Measurements from ENCODE around the gene MRPS30.
"Not testable (repeated sequence)": the region's sequence is repeated elsewhere in the genome, so short reads cannot be mapped to it uniquely, and the experiment has no call there.

MRPS30 gene

DNA sequence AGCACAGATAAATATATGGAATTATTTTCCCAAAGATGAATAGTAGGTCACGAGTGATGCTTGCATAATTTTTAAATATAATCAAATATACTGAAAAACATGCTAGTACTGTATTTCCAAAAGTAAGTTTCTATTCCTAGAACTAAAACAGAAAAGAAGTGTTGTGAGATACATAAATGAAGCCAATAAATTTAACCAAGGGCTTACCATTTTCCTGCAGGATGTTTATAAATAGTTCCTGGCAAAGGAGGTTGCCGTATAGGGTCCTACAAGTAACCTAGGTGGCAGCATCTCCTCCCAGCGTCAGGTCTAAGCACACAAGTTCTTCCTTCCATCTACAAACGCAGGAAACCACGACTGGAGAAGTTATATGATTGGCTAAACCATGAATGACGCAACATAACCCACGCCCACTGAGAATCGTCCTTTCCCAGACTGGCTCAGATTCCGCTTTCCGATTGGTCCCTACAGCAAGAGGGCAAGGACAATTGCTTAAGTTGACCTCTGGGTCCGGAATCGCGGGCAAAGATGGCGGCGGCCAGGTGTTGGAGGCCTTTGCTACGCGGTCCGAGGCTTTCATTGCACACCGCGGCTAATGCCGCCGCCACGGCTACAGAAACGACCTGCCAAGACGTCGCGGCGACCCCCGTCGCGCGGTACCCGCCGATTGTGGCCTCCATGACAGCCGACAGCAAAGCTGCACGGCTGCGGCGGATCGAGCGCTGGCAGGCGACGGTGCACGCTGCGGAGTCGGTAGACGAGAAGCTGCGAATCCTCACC, at the start of gene MRPS30:
TSS of gene MRPS30 (plus strand) at position 513 of the 780 bp plus-strand sequence. CDS start at position 529, 16 bp downstream.
- peak; percentile 86 for DNase-seq

DNA sequence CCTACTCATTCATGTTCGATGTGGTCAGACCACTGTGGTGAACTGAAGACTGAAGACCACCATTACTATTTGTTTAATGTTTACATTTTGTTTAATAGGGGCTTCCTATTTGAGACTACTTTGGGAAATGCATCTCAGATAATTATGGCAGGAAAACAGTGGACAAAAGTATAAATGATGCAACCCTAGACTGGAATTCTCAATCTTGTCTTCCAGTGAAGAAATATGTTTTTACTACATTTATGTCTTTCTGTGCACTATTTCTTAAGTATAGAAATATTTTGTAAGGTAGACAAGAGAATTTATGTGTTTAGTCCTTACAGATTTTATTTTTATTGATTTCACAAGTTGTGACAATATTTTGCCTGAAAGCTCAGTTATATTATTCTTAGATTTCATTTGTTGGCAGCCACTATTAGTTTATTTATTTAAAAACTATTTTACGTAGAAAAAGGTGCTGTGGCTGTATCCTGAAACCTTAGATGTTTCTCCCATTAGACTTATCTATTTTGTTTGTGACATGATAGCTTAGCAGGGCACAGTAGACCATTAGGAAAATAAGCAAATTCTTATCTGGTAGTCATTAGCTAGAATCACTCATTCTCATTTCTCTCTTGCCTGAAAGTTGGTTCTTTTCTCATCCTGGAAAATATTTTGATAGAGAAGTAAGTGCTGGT, 39.4 kb upstream of the MRPS30 start:
- no peak for DNase-seq

DNA sequence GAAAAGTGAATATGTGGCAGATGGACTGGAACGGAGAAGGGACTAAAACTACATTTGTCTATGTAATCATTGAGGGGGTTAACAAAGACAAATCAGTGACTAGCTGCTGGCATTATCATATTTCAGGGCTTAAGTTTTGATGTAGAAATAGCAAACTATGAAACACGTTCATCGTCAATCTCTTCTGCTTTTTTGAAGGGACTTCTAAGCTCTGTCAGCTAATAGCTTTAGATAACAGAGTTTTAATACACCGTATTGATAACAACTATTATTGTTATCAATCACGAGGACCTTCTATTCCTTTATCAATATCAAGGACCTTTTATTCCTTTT, 38.9 kb upstream of the MRPS30 start:
- DNase-seq = no peak

DNA sequence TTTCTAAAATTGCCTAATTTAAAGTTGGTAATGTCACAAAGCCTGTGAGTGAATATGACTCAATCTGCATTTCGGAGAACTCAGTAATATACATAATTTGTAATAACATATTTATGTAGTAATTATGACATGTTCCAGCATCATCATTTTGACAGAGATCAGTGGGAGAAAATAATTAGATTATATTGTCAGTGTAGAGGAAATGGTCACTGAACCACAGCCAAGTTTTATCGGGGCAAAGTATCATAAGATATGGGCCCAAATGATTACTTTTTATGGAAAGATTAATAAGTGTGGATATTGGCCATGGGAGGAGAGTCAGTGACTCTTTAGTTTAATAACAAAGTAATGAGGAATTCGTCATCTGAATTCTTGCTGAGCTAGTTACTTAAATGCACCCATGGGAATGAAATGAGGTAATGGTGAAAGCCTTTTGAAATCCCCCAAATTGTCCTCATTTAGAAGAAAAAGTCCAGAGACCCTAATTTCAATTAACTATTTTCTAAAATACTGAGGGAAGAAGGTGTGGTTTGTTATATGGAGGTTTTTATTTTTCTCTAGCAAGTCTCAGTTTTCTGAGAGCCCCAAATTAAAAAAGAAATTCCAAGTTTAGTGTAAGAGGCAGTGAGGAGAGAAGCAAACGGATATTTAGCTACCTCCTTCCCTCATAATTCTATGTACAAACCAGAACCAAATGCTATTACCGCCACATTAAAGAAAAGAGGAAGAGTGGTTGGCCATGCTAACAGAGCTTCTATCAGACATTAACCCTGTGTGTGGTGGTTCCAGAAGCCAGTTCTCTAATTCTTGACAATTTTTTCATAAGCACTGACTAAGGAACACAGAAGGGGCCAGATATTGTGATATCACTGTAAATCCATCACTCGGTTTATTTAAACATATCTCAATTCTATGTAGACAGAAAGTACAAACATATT, 37.7 kb upstream of the MRPS30 start:
- DNase-seq = no peak

DNA sequence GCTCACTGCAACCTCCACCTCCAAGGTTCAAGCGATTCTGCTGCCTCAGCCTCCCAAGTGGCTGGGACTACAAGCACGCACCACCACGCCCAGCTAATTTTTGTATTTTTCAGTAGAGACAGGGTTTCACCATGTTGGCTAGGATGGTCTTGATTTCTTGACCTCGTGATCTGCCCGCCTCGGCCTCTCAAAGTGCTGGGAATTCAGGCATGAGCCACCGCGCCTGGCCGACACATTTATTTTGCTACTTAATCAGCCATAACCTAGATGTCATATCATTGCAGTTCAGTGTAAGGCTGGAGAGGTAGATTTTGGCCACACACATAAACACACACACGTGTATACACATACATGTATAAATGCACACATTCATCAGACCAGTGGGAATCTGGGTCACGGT, 36.4 kb upstream of the MRPS30 start:
- DNase-seq = not testable (repeated sequence)

DNA sequence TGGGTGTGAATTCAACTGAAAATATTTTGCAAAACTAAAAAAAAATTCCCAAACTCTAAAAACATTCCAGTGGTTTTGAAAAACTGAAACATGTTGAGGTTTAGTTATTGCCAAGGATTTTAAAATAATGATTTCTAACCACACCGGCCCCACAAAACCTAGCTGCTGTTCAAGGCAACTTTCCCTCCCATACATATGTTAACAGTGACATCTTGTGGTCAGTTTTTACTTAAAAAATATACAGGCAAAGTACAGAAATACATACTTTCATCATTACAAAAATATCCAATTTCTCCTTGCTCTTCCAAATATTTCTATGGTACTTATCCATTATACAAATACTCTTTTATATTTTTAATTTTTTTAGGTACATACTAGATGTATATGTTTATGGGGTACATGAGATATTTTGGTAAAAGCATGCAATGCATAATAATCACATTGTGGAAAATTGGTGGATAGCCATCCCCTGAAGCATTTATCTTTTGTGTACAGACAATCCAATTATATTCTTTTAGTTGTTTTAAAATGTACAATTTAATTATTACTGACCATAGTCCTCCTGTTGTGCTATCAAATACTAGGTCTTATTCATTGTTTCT, 34.4 kb upstream of the MRPS30 start:
- no peak for DNase-seq

DNA sequence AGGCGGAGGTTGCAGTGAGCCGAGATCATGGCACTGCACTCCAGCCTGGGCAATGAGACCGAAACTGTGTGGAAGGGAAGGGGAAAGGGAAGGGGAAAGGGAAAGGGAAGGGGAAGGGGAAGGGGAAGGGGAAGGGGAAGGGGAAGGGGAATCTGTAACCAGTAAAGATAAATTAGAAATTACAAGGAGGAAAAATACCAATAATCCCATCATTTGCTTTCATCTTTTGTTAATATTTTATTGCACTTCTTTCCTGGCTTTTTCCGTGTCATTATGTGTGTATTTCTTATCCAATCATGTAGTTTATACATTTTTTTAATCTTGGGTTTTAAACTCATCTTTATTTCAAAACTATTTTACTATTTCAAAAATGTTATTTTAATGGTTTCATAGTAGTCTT, 29.6 kb upstream of the MRPS30 start:
- DNase-seq = no peak

DNA sequence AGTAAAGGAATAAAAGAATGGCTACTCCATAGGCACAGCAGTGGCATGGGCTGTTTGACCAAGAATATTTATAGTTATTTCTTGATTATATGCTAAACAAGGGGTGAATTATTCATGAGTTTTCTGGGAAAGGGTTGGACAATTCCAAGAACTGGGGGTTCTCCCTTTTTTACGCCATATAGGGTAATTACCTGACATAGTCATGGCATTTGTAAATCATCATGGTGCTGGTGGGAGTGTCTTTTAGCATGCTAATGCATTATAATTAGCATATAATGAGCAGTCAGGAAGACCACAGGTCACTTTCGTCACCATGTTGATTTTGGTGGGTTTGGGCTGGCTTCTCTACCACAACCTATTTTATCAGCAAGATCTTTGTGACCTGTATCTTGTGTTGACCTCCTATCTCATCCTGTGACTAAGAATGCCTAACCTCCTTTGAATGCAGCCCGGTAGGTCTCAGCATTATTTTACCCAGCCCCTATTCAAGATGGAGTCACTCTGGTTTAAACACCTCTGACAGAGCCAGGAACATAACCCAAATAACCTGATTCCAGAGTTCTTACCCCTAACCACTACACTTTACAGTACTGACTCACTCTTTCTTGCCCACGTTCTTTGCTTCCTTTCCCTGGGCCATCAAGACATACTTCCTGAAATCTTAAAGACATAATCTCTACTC, 25.0 kb upstream of the MRPS30 start:
- no peak for DNase-seq

DNA sequence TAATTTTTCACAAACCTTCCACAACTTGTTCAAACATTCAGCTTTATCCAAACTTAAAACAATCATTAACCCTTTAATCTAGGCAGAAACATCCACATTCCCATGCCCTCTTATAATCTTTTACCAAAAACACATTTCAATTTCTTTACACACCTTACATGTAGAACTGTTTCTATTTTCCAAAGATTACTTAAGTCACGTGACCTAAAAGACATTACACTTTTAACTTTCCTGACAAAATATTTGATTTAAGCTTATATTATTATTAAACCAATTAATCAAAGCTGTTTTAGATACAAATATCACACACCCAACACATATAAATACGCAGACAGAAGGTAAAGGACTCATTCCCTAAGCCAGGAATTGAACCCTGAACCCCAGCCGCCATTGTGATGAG, 21.0 kb upstream of the MRPS30 start:
- no peak for DNase-seq

DNA sequence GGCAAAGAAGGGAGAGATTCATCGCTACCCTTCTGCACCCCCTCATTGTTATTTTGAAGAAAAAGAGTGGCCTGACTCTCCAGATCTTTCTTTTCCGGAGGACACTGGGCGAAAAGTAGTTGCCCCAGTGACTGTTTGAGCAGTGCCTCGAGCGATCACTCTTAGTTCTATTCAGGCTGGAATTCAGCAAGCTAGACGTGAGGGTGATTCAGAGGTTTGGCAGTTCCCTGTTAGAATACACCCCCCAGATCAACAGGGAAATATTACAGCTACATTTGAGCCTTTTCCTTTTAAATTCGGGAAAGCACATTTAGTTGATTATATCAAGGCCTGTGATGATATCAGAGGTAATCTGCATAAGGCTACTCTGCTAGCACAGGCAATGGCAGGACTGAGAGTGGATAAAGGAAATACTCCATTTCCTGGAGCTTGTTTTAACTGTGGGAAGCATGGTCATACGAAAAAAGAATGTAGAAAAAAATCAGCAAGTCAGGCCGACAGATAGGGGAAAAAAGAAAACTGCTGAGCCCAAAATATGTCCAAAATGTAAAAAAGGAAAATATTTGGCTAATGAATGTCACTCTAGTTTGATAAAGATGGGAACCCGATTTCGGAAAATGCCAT, 19.3 kb upstream of the MRPS30 start:
- DNase-seq = not testable (repeated sequence)

DNA sequence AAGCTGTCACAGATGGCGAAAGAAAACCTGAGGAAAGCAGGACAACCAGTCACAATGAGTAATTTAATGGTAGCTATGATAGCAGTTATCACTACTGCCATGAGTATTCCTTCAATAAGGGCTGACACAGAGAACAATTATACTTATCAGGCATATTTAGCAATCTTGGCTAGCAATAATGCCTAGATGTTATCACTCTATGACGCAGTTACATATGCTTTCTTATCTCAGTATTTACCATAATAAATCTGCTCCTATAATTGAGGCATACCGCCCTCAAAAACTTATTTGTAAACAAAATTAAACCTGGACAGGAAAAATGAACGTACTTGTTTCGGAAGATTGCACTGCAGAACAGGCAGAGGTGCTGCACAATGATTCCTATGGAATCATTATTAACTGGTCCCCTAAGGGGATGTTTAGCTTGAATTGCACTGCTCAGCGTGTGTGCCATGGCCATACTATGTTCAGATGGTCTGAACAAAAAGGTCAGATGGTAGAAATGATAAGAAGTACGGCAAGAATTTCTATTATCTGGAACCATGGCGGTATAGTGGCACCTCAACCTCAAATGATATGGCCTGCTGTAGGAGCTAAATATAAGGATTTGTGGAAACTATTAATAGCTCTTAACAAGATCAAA, 16.6 kb upstream of the MRPS30 start:
- DNase-seq = not testable (repeated sequence)

DNA sequence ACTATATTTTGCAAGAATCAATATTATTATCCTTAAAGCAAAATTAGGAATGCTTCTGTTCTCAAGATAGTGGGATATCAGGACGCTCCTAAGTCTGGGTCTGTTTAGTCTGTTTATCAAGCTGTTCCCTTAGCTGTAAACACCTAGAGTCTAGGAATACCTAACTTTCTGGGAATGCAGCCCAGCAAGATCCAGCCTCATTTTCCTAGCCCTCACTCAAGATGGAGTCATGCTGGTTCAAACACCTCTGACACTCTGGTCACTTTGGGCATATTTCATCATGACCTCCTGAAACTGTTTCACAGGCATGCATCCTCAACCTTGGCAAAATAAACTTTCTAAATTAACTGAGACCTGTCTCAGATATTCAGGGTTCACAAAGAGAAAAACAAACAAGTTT, 14.4 kb upstream of the MRPS30 start:
- no peak for DNase-seq

DNA sequence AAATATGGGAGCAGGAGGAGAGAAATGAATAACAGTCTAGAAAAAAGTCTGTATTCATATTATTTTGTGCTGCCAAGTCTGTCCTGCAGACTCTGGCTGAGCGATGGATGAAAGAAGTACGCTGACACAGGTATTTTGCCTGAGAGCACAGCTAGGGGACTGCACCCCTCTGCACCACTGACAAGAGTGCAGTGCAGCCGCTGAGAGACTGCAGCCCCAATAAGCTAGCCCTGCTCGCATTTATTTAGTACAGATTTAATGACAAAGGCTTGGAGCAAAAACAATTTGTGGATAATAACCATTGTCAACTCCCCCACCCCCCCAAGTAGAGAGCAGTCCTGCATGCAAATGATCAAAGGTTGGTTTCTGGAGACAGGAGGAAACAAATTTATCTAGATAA, 13.3 kb upstream of the MRPS30 start:
- DNase-seq = no peak

DNA sequence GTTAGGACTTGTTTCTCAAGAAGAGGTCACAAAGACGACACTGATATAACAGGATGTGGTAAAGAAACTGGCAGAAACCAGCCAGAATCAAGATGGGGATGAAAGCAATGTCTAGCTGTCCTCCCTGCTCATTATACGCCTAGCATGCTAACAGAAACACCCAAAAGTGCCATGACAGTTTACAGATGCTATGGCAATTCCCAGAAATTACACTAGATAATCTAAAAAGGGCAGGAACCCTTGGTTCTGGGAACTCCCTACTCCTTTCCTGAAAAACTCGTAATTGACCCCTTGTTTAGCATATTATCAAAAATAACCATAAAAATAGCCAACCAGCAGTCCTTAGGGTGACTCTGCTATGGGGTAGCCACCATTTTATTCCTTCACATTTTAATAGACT, 10.9 kb upstream of the MRPS30 start:
- no peak for DNase-seq

DNA sequence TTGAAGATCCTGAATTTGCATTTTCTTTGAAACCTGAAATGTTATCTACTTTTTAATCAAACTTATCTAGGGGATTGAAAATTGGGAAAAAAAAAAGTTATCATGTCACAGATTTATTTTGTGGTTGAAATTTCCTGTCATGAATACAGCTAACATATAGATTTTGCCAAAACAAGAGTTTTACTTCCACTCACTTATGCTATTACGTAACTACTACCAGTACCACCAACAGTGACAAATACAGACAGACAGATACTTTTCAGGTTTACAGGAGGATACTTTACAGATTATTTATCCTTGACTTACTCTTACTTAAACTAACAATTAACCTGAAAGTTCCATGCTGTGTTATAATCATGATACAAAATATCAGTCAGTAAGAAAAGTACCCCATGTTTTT, 6.8 kb upstream of the MRPS30 start:
- no peak for DNase-seq

DNA sequence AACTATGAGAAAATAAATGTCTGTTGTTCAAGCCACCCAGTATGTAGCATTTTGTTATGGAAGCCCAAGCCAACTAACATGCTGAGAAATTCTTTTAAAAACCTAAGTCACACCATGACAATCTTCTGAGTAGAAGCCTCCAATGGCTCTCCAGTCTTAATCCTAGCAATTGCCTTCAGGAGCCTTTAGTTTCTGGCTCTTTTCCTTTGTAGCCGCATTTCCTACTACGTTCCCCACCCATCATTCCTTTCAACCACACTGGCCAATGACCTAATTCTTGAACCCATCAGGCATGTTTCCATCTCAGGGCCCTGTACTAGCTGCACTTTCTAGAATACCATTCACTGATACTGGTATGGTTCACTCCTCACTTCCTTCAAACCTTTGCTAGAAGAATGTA, 2.1 kb upstream of the MRPS30 start:
- DNase-seq = no peak

DNA sequence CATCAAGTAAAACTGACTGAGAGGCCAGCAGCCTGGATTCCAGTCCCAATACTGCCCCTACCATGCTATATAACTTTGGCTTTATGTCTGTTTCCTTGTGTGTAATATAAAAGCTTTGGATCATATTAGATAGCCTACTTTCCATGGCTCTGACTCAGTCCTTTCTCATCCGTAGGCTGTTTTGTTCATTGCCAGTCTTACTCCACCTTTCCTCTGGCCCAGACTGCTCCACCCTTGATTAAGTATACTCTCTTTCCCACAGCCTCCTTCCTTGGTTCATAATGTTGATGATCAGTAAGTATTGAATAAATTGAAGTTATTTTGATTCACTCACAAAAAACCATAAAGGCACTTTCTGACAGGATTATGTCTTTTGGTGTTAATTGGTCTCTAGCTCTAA, 1.5 kb upstream of the MRPS30 start:
- DNase-seq = no peak

DNA sequence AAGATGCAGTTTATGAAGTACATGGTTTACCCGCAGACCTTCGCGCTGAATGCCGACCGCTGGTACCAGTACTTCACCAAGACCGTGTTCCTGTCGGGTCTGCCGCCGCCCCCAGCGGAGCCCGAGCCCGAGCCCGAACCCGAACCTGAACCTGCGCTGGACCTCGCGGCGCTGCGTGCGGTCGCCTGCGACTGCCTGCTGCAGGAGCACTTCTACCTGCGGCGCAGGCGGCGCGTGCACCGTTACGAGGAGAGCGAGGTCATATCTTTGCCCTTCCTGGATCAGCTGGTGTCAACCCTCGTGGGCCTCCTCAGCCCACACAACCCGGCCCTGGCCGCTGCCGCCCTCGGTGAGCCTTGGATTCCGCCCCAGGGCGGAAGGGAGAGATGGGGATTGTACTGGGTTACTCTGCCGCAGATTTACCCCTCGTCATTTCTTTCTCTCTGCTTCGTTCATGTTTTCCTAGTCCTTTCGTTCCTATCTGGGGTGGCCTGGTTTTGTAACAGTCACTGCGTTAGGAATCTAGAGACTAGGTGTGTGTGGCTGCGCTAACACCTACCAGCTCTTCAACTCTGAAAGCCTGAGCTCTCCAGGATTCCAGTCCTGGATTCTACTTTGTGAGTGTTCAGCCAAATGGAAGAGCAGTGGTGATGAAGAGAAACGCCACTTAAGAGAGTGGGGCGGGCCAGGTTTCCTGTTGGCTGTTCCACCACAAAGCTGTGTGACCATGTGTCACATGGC, 638 bp downstream of the MRPS30 start:
- DNase-seq = peak; percentile 18 to 35

DNA sequence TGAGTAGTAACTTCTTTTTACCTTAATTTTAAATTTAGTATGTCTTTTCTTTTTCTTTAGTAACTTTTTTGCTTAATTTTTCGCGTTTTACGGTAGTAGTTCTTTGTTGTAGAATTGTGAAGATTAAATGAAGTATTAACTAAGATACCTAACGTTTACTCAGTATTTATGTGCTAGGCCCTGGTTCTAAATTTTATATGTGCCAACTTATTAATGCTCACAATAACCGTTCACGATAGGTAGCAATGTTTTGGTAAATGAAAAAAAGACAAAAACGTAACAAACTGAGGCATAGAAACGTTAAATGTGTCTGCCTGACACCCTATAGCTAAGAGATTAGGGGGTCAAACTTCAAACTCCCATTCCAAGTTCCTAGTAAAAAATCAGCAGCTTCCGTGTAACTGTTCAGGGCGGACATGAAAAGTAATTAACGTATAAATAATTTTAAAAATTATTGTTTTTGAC, 1.2 kb downstream of the MRPS30 start:
- no peak for DNase-seq

DNA sequence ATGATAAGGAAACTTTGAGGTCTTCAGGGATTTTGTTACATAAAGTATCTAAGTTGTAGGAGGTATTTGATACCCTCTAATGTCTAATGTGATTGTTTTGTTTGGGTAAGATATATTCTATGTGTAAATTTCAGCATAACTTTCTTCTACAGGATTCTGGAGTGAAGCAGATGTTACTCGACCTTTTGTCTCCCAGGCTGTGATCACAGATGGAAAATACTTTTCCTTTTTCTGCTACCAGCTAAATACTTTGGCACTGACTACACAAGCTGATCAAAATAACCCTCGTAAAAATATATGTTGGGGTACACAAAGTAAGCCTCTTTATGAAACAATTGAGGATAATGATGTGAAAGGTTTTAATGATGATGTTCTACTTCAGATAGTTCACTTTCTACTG, 6.0 kb downstream of the MRPS30 start:
- no peak for DNase-seq

DNA sequence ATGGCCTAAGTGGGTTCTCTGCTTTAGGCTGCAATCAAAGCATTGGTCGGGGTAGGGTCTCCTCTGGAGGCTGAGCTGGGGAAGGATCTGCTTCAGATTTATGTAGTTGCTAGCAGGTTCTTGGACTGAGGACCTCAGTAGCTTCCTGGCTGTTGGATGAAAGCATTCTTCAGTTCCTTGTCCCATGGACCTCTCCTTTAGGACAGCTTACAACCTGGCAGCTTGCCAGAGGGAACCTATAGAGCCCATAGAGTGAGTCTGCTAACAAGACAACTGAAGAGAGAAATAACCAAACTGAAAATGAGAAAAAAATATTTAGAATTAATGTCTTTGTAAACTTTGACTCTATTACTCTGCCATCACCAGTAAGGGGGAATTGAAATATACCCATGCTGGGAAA, 12.4 kb downstream of the MRPS30 start:
- DNase-seq = no peak
